ENCODE measurements around the gene CEP250. TPM values are rescaled to one million over a fixed set of nuclear protein-coding genes. Genes with fewer than 3 reads are reported as not detected.

Gene CEP250
- total and polyA plus RNA-seq, 2 of the 4 experiments (the other 2 are of a cell fraction): 22.7 to 35.1 TPM

DNA sequence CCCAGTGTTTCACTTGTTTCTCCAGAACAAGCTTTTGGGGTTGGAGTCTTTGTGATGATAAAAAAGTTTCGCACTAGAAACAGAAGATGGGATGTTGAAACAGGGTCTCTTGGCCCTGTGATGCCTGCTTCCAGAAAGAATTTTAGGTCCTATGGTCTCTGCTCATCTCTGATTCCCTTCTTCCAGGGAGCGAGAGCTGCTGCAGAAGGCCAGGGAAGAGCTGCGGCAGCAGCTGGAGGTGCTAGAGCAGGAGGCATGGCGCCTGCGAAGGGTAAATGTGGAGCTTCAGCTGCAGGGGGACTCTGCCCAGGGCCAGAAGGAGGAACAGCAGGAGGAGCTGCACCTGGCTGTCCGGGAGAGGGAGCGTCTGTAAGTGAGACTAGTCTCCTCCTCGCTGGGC is 18.3 kb downstream of the CEP250 start:
- Histone ChIP-seq H2AK5ac (ENCODE audit: low read depth, low read length) (no peak overlapping the region), H3K79me1 (ENCODE audit: low read depth in 1 of 2, low read length in 2 of 2) (peaks cover 0 to 7% of the 10 kb centered on the region in 2 experiments; a peak in 2 of 4 replicates), H2AFZ (replicated peaks; ENCODE audit: low read length, poor library complexity) (no peak overlapping the region), H2AK9ac (replicated peaks; ENCODE audit: low read depth, low read length, poor library complexity) (no peak overlapping the region), H3K4me1 (ENCODE audit: control insufficient read depth, insufficient read depth, low read length) (no peaks in the 10 kb centered on the region; the same call in 1 of the 2 replicates), H3K18ac (ENCODE audit: low read depth, low read length) (no peak overlapping the region), H3K9me3 (ENCODE audit: control insufficient read depth, insufficient read depth, low read length) (no peaks in the 10 kb centered on the region), H2BK15ac (ENCODE audit: low read depth, low read length) (no peak overlapping the region), H3K27me3 (ENCODE audit: control insufficient read depth, insufficient read depth, low read length) (no peaks in the 10 kb centered on the region), H3K9ac (ENCODE audit: low read depth, low read length) (no peak overlapping the region), H4K91ac (ENCODE audit: insufficient read depth, low read depth, low read length) (no peak overlapping the region), H2BK5ac (ENCODE audit: low read depth, low read length, poor library complexity, severe bottlenecking) (no peak overlapping the region), H4K8ac (ENCODE audit: low read depth in 2 of 2, low read length in 2 of 2) (no peak overlapping the region), H3K14ac (replicated peaks; ENCODE audit: low read depth, low read length) (no peak overlapping the region), H3K36me3 (ENCODE audit: control insufficient read depth, insufficient read depth, low read length) (peaks cover 46% of the 10 kb centered on the region), H3K56ac (ENCODE audit: extremely low read depth, insufficient read depth, low read length) (no peak overlapping the region), H3K4ac (ENCODE audit: low read depth, low read length) (no peak overlapping the region), H3K4me2 (ENCODE audit: low read depth, low read length) (no peak overlapping the region), H3K23ac (ENCODE audit: low read depth, low read length) (no peak overlapping the region), H3K9me1 (ENCODE audit: insufficient read depth, low read length) (no peaks in the 10 kb centered on the region), H4K20me1 (ENCODE audit: insufficient read depth, low read length) (no peaks in the 10 kb centered on the region), H2BK20ac (ENCODE audit: low read depth, low read length) (no peak overlapping the region), H3K27ac (ENCODE audit: insufficient read depth, low read length) (no peak overlapping the region), H4K5ac (ENCODE audit: low read depth, low read length) (no peak overlapping the region), H2BK120ac (ENCODE audit: low read depth, low read length) (no peak overlapping the region), H3K4me3 (ENCODE audit: insufficient read depth, low read depth, low read length) (no peak overlapping the region)
- in situ Hi-C loops (cut with MboI; ENCODE audit: low sequenced_read_pairs): no loop called here
- dilution Hi-C loops (cut with HindIII; ENCODE audit: low sequenced_read_pairs, unreplicated experiment): no loop called here
- 79% methylated on average over 4 of the region's 8 CpGs; no CpG with 5 or more reads in 1 of the 2 experiments for WGBS, 2 experiments (ENCODE audit: extremely low coverage in 2 of 2, insufficient read length in 1 of 2)
- no peak for DNase-seq
- ChIA-PET POLR2A (ENCODE audit: unreplicated experiment) (no interaction called here), CTCF (interaction anchor here (1.1 kb wide), 1 partner anchor 10 kb away, joined by 3 read pairs; no protein-coding TSS in a partner anchor)
- intact Hi-C loops (cut with micrococcal nuclease): no loop called here
- no TSS peak for BruUV-seq (replicated peaks)
- TF ChIP-seq MAFK (IDR thresholded peaks at IDR 0.05; ENCODE audit: low read depth, low read length) (no peak), FOS (IDR thresholded peaks at IDR 0.05; ENCODE audit: low read depth, low read length) (no peak), MAZ (IDR thresholded peaks at IDR 0.05; ENCODE audit: borderline replicate concordance, low read depth, low read length) (no peak)
- TF ChIP-seq, protein P1, sequence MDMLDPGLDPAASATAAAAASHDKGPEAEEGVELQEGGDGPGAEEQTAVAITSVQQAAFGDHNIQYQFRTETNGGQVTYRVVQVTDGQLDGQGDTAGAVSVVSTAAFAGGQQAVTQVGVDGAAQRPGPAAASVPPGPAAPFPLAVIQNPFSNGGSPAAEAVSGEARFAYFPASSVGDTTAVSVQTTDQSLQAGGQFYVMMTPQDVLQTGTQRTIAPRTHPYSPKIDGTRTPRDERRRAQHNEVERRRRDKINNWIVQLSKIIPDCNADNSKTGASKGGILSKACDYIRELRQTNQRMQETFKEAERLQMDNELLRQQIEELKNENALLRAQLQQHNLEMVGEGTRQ (IDR thresholded peaks at IDR 0.05; ENCODE audit: low read depth, low read length): no peak
- ATAC-seq (ENCODE audit: low read depth): no peak
